Sigmoid colon (tissue), 4 donors: ENCODE data around the gene ID3.
A peak's percentile ranks its signal among the peaks of the same experiment; 100 is the strongest.

Source experiments
- CTCF ChIP-seq, 4 experiments: fragments of 450-650 bp in 3 of 4; fragments of 200-600 bp in 1 of 4; IDR thresholded peaks; one replicate each; pipeline ENCODE4 v1.5.1; 2016 to 2019; ENCODE audit warnings: antibody characterized with exemption in 4 of 4, mild to moderate bottlenecking in 3 of 4, moderate library complexity in 2 of 4
- EP300 ChIP-seq, 4 donors: sonication (generic); formaldehyde crosslinking; IDR thresholded peaks; one replicate each; pipeline ENCODE4 v1.6.1; 2017; ENCODE audit warnings: antibody characterized with exemption in 4 of 4
- POLR2A ChIP-seq, 2 donors: fragments of 450-650 bp; IDR thresholded peaks; one replicate each; pipeline ENCODE4 v1.6.1; 2016; ENCODE audit warnings: antibody characterized with exemption in 2 of 2, mild to moderate bottlenecking in 2 of 2, moderate library complexity in 2 of 2

- TF ChIP-seq CTCF (IDR thresholded peaks at IDR 0.05) (no peak), POLR2A (IDR thresholded peaks at IDR 0.05) (no peak), EP300 (IDR thresholded peaks at IDR 0.05) (peak in 1 of 4 donors; percentile 55)
These were observed 862 bp upstream of the ID3 start for GRCh38 chr1:23559985-23560741.
